ENCODE results near the gene ACP4.

ACP4 gene

GRCh38 chr19:50812474-50812873 lies 22.3 kb downstream of the ACP4 start:
- no peak overlapping the region for H3K4me3 ChIP-seq (ENCODE audit: low read depth, low read length)
- DNase-seq = no peak
- H3K27ac ChIP-seq = no peak overlapping the region
- TF ChIP-seq CTCF (IDR thresholded peaks at IDR 0.05; ENCODE audit: low read depth, low read length, missing control alignments) = no peak
- H3K36me3 ChIP-seq (replicated peaks) = no peaks in the 10 kb centered on the region
- H3K27me3 ChIP-seq (replicated peaks) = no peaks in the 10 kb centered on the region
- in situ Hi-C loops (cut with HindIII; ENCODE audit: low pct_ligation_motif_present, low sequenced_read_pairs) = no loop called here

GRCh38 chr19:50814883-50815282 lies 24.7 kb downstream of the ACP4 start:
- Histone ChIP-seq H3K27ac (no peak overlapping the region), H3K36me3 (replicated peaks) (no peaks in the 10 kb centered on the region), H3K4me3 (ENCODE audit: low read depth, low read length) (no peak overlapping the region), H3K27me3 (replicated peaks) (peaks cover 10% of the 10 kb centered on the region)
- in situ Hi-C loops (cut with HindIII; ENCODE audit: low pct_ligation_motif_present, low sequenced_read_pairs) = no loop called here
- DNase-seq = no peak
- TF ChIP-seq CTCF (IDR thresholded peaks at IDR 0.05; ENCODE audit: low read depth, low read length, missing control alignments) = no peak

- peaks cover 11% of the 10 kb centered on the region for H3K27me3 ChIP-seq (replicated peaks)
- in situ Hi-C loops (cut with HindIII; ENCODE audit: low pct_ligation_motif_present, low sequenced_read_pairs) = no loop called here
These were observed 25.2 kb downstream of the ACP4 start for GRCh38 chr19:50815439-50815838.

GRCh38 chr19:50817941-50818858 lies 28.0 kb downstream of the ACP4 start:
- no peak for TF ChIP-seq CTCF (IDR thresholded peaks at IDR 0.05; ENCODE audit: low read depth, low read length, missing control alignments)
- DNase-seq = peak; percentile 11

More at GRCh38 chr19:50815439-50815838, 25.2 kb downstream of the ACP4 start:
- Histone ChIP-seq H3K4me3 (ENCODE audit: low read depth, low read length) (no peak overlapping the region), H3K36me3 (replicated peaks) (no peaks in the 10 kb centered on the region), H3K27ac (no peak overlapping the region)
- no peak for DNase-seq
- TF ChIP-seq CTCF (IDR thresholded peaks at IDR 0.05; ENCODE audit: low read depth, low read length, missing control alignments) = no peak

GRCh38 chr19:50818859-50819472 lies 28.8 kb downstream of the ACP4 start:
- no peak for DNase-seq
- no peak overlapping the region for H3K27ac ChIP-seq
- no peak for TF ChIP-seq CTCF (IDR thresholded peaks at IDR 0.05; ENCODE audit: low read depth, low read length, missing control alignments)
- peaks cover 19% of the 10 kb centered on the region for H3K27me3 ChIP-seq (replicated peaks)
- no peaks in the 10 kb centered on the region for H3K36me3 ChIP-seq (replicated peaks)
- in situ Hi-C loops (cut with HindIII; ENCODE audit: low pct_ligation_motif_present, low sequenced_read_pairs) = no loop called here
- no peak overlapping the region for H3K4me3 ChIP-seq (ENCODE audit: low read depth, low read length)

More at GRCh38 chr19:50817941-50818858, 28.0 kb downstream of the ACP4 start:
- Histone ChIP-seq H3K27me3 (replicated peaks) (peaks cover 19% of the 10 kb centered on the region), H3K27ac (no peak overlapping the region), H3K36me3 (replicated peaks) (no peaks in the 10 kb centered on the region), H3K4me3 (ENCODE audit: low read depth, low read length) (peak overlapping the region; percentile 35)
- in situ Hi-C loops (cut with HindIII; ENCODE audit: low pct_ligation_motif_present, low sequenced_read_pairs) = no loop called here

Data from brain microvascular endothelial cell (primary cell).